ENCODE results near the gene CTRB1. TPM values are rescaled to one million over a fixed set of nuclear protein-coding genes. Genes with fewer than 3 reads are reported as not detected.

CTRB1 gene
- total RNA-seq, 1 experiment from 2014 or later = not detected

DNA sequence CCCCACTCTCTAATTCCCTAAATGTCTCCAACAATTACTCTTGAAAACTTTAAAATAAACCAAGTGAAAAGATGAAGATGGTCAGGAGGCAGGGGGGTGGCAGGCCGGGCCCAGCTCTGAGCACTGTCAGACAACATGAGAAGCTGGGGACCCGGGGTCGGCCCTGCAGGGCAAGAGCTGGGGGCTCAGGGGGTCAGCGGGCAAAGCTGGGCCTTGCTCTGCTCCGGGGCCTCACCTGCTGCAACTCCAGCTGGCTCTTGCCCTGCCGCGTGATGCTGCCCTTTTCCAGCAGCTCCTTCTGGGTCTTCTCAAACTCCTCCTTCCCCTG lies 14.8 kb downstream of the CTRB1 start:
- Histone ChIP-seq H4K20me1 (ENCODE audit: insufficient read depth) (peaks cover 8% of the 10 kb centered on the region), H3K4me3 (no peak overlapping the region), H3K4me1 (replicated peaks; ENCODE audit: insufficient read depth) (peaks cover 12% of the 10 kb centered on the region), H3K27ac (no peak overlapping the region), H3K79me2 (ENCODE audit: low read depth) (peaks cover 9% of the 10 kb centered on the region; the same call in 1 of the 2 replicates), H3K27me3 (ENCODE audit: insufficient read depth, low read depth) (no peaks in the 10 kb centered on the region), H3K9me2 (ENCODE audit: insufficient read depth) (no peaks in the 10 kb centered on the region), H3K36me3 (ENCODE audit: low read depth) (peaks cover 4% of the 10 kb centered on the region; the same call in 1 of the 2 replicates), H3F3A (ENCODE audit: insufficient read depth, low read depth) (peaks cover 12% of the 10 kb centered on the region; the same call in 1 of the 2 replicates), H3K4me2 (no peak overlapping the region), H3K9me3 (ENCODE audit: insufficient read depth, low read depth) (no peaks in the 10 kb centered on the region), H2AFZ (no peak overlapping the region)
- intact Hi-C loops (cut with micrococcal nuclease; ENCODE audit: unreplicated experiment) = loop anchor here (5.0 kb wide), 1 partner anchor 74 kb away; no protein-coding TSS in a partner anchor
- ChIA-PET POLR2A (ENCODE audit: unreplicated experiment) (interaction anchor here (0.7 to 0.8 kb wide), 2 partner anchors 12 to 72 kb away, joined by 3 to 18 read pairs; no protein-coding TSS in a partner anchor), CTCF (interaction anchor here (0.5 to 1.6 kb wide), 10 partner anchors 34 to 269 kb away, joined by 3 to 29 read pairs (median 5); no protein-coding TSS in a partner anchor)
- no peak for DNase-seq
- BruUV-seq (replicated peaks) = no TSS peak
- TF ChIP-seq, protein P1, sequence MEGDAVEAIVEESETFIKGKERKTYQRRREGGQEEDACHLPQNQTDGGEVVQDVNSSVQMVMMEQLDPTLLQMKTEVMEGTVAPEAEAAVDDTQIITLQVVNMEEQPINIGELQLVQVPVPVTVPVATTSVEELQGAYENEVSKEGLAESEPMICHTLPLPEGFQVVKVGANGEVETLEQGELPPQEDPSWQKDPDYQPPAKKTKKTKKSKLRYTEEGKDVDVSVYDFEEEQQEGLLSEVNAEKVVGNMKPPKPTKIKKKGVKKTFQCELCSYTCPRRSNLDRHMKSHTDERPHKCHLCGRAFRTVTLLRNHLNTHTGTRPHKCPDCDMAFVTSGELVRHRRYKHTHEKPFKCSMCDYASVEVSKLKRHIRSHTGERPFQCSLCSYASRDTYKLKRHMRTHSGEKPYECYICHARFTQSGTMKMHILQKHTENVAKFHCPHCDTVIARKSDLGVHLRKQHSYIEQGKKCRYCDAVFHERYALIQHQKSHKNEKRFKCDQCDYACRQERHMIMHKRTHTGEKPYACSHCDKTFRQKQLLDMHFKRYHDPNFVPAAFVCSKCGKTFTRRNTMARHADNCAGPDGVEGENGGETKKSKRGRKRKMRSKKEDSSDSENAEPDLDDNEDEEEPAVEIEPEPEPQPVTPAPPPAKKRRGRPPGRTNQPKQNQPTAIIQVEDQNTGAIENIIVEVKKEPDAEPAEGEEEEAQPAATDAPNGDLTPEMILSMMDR (conservative IDR thresholded peaks at IDR 0.05) = no peak
- no peak for TF ChIP-seq EZH2 (IDR thresholded peaks at IDR 0.05; ENCODE audit: low read depth)

DNA sequence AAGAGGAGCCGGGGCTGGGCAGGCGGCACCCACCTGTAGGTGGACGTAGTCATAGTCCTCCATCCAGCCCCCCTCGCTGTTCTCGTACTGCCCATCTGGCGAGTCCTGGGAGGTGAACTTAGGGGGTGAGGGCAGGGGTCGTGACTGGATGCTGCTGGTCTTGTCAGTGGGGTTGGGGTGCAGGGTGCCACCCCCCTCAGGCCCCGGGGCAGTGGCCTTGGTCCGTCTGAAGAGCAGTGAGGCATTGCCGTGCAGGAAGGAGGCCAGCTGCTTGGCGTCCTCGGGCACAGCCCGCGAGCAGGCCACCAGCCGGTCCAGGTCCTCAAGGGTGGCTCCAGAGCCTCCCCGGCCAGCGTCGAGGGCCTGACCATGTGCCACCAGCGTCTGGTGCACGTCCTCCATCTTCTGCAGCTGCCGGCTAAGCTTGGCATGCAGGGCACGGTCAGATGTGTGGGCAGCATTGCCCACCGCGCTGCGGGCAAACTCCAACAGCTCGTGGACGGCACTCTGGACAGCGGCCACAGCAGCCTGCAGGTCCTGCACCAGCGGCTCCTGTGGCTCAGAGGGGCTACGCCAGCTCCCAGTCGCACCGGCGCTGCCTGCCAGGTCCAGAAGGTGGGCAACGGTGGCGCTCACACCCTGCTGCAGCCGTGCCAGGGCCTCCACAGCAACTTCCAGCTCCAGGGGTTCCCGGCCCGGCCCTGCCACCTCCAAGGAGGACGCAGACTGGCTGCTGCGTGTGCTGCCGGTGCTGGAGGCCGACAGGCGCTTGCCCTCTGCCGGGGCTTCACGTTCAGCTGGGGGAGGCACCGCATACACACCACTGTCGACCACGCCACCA lies 16.3 kb downstream of the CTRB1 start:
- Histone ChIP-seq H3K36me3 (ENCODE audit: low read depth) (peaks cover 4% of the 10 kb centered on the region; the same call in 1 of the 2 replicates), H2AFZ (no peak overlapping the region), H3K27ac (no peak overlapping the region), H3F3A (ENCODE audit: insufficient read depth, low read depth) (peaks cover 12% of the 10 kb centered on the region; the same call in 1 of the 2 replicates), H3K4me1 (replicated peaks; ENCODE audit: insufficient read depth) (peaks cover 12% of the 10 kb centered on the region), H3K27me3 (ENCODE audit: insufficient read depth, low read depth) (no peaks in the 10 kb centered on the region), H3K4me2 (no peak overlapping the region), H3K9me2 (ENCODE audit: insufficient read depth) (no peaks in the 10 kb centered on the region), H3K4me3 (no peak overlapping the region), H4K20me1 (ENCODE audit: insufficient read depth) (peaks cover 8% of the 10 kb centered on the region), H3K79me2 (ENCODE audit: low read depth) (peaks cover 20% of the 10 kb centered on the region), H3K9me3 (ENCODE audit: insufficient read depth, low read depth) (no peaks in the 10 kb centered on the region)
- ChIA-PET POLR2A (ENCODE audit: unreplicated experiment) (no interaction called here), CTCF (interaction anchor here (0.5 to 1.6 kb wide), 3 partner anchors 71 to 282 kb away, joined by 3 to 4 read pairs (median 4); no protein-coding TSS in a partner anchor)
- BruUV-seq (replicated peaks) = no TSS peak
- TF ChIP-seq, protein P1 (conservative IDR thresholded peaks at IDR 0.05) = no peak
- TF ChIP-seq EZH2 (IDR thresholded peaks at IDR 0.05; ENCODE audit: low read depth) = no peak
- no peak for DNase-seq
- intact Hi-C loops (cut with micrococcal nuclease; ENCODE audit: unreplicated experiment) = loop anchor here (1.0 to 5.0 kb wide), 3 partner anchors 33 to 150 kb away; no protein-coding TSS in a partner anchor

DNA sequence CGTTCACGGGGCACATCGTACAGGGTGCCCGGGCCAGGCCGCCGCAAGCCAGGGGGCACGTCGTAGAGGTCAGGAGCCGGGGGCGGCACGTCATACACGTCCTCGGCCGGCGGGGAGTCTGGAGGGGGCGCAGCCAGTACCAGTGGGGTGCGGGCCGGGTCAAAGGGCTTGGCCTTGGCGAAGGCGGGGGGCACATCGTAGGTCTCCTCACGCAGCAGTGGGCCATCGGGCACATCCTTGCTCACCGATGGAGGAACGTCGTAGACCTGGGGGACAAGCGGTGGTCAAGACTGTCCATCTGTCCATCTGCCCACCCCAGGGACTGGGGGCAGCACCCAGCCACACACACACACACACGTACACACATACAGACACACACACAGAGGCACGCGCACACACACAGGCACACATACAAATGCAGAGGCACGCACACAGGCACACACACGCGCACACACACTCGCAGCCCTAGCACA lies 17.0 kb downstream of the CTRB1 start:
- peaks cover 12% of the 10 kb centered on the region; the same call in 1 of the 2 replicates for H3F3A ChIP-seq (ENCODE audit: insufficient read depth, low read depth)
- peaks cover 10% of the 10 kb centered on the region; the same call in 1 of the 2 replicates for H3K36me3 ChIP-seq (ENCODE audit: low read depth)
- H3K27me3 ChIP-seq (ENCODE audit: insufficient read depth, low read depth) = no peaks in the 10 kb centered on the region
- no TSS peak for BruUV-seq (replicated peaks)
- H3K79me2 ChIP-seq (ENCODE audit: low read depth) = peaks cover 27% of the 10 kb centered on the region
- no peak for DNase-seq
- H3K4me2 ChIP-seq = no peak overlapping the region
- ChIA-PET CTCF (no interaction called here), POLR2A (ENCODE audit: unreplicated experiment) (interaction anchor here (0.7 kb wide), 1 partner anchor 228 kb away, joined by 4 read pairs; no protein-coding TSS in a partner anchor)
- no peak for TF ChIP-seq EZH2 (IDR thresholded peaks at IDR 0.05; ENCODE audit: low read depth)
- TF ChIP-seq, protein P1 (conservative IDR thresholded peaks at IDR 0.05) = no peak
- H3K4me1 ChIP-seq (replicated peaks; ENCODE audit: insufficient read depth) = peaks cover 12% of the 10 kb centered on the region
- intact Hi-C loops (cut with micrococcal nuclease; ENCODE audit: unreplicated experiment) = no loop called here
- no peak overlapping the region for H2AFZ ChIP-seq
- no peak overlapping the region for H3K27ac ChIP-seq
- no peak overlapping the region for H3K4me3 ChIP-seq
- peaks cover 8% of the 10 kb centered on the region for H4K20me1 ChIP-seq (ENCODE audit: insufficient read depth)
- no peaks in the 10 kb centered on the region for H3K9me2 ChIP-seq (ENCODE audit: insufficient read depth)
- no peaks in the 10 kb centered on the region for H3K9me3 ChIP-seq (ENCODE audit: insufficient read depth, low read depth)
